DND-41 (cell line): Measurements from ENCODE around the gene TMPRSS11E.
"Not testable (repeated sequence)": the region's sequence is repeated elsewhere in the genome, so short reads cannot be mapped to it uniquely, and the experiment has no call there.

Experiments
- CTCF ChIP-seq: IDR thresholded peaks from 2 replicates; pipeline ENCODE4 v1.5.1; 2012; ENCODE audit warnings: borderline replicate concordance, low read length, moderate library complexity, mild to moderate bottlenecking; ENCODE audit not compliant: poor library complexity, severe bottlenecking; ENCODE audit errors: extremely low read depth
- EZH2 ChIP-seq: IDR thresholded peaks from 3 replicates; pipeline ENCODE4 v1.6.1; 2012; ENCODE audit warnings: borderline replicate concordance, low read depth, mild to moderate bottlenecking, moderate library complexity, low read length, inconsistent platforms; ENCODE audit not compliant: severe bottlenecking

GRCh38 chr4:68522232-68522631, 75.0 kb downstream of the TMPRSS11E start:
- not testable (repeated sequence) for TF ChIP-seq CTCF, EZH2
